ENCODE results near the gene CABP2.
"Not testable (repeated sequence)": the region's sequence is repeated elsewhere in the genome, so short reads cannot be mapped to it uniquely, and the experiment has no call there.

CABP2 gene

DNA sequence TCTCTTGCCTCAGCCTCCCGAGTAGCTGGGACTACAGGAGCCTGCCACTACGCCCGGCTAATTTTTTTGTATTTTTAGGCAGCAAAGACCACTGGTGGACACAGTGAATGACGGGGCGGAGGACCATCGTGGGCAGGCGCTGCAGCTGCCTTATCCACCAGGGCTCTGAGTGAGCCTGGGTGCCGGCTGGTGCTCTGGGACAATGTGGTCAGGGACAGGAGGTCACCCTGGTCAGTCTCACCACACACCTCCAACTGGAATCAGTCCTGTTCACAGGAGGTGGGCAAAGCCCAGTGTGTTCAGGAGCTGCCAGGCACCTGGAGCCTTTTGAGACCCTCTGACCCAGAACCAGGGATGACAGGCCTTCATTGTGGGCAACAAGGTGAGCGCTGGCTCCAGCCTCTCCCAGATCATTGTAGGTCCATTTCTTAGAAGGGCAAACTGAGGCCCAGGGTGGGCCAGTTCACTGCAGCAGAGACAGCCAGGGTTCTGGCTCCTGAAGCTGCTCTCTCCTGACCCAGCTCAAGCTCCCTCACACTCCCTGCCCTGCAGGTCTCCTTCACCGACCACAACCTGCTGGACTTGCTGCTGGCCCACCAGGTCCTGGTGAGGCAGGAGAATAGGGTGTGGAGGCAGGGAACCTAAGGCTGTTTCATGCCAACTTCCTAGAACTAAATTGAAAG, 15.7 kb upstream of the CABP2 start:
- DNase-seq: no peak

DNA sequence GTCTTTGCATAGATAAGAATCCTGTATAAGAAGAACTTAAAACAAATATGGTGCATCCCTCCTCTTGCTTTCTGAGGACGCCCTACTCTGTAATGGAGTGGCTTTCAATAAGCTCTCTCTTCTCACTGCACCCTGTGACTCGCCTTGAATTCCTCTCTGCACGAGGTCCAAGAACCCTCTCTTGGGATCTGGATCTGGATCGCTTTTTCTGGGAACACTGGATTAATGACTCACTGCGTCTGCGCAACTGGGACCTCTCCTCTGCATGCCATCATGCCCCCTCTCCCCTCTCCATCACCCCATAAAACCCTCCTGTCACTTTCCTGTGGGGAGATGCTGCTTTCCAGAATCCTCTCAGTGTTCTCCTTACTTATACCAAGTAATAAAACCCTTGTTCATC, 15.1 kb upstream of the CABP2 start:
- no peak for DNase-seq

- DNase-seq: no peak
Measured at GRCh38 chr11:67535561-67535960, 12.3 kb upstream of the CABP2 start.

DNA sequence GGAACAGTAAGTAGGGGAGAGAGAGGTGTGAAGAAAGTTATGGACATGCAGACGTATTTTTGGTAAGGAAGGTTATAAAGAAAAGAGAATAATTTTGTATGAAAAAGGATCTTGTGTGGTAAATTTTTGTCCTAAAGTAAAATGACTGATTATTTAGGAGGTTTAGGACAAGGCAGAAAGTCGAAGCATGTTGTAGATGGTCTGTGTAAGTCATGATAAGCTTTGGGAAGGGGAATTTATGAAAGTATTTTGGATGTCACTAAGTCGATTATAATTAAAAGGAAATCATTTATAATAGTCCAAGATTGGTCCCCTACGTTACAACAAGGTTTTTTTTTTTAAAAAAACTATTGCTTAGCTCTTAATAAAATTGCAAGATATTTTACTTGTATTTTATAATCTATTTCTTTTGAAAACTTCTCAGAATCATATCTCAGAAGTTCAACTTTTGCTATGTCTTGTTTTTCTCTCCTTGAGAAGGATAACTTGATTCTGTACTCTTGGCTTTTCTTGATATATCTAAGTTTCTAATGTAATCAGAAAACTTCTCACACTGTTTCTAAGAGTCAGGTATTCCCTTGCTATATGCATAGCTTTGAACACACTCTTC, 10.9 kb upstream of the CABP2 start:
- no peak for DNase-seq

GRCh38 chr11:67532889-67533288, 9.6 kb upstream of the CABP2 start:
- no peak for DNase-seq

DNA sequence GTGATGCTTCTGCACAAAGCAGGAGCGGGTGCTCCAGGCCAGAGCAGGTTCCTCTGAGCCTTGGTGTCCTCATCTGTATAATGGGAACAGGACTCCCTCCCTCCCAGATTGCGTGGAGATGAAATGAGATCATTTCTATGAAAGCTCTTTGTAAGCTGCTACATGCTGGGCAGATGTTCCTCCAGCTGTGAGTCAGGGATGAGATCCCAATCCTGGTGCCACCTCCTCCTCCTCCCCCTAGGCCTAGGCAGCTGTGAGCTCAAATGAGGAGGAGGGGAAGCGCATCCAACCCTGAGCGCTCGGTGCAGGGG, 7.0 kb upstream of the CABP2 start:
- no peak for DNase-seq

- no peak for DNase-seq
Measured at GRCh38 chr11:67528376-67528775, 5.1 kb upstream of the CABP2 start.

GRCh38 chr11:67525275-67525976, 2.2 kb upstream of the CABP2 start:
- no peak for DNase-seq

GRCh38 chr11:67524480-67524808, 1.2 kb upstream of the CABP2 start:
- DNase-seq: no peak

- DNase-seq: no peak
Measured at GRCh38 chr11:67523556-67524479, 572 bp upstream of the CABP2 start.

GRCh38 chr11:67522338-67522737, 908 bp downstream of the CABP2 start:
- no peak for DNase-seq

DNA sequence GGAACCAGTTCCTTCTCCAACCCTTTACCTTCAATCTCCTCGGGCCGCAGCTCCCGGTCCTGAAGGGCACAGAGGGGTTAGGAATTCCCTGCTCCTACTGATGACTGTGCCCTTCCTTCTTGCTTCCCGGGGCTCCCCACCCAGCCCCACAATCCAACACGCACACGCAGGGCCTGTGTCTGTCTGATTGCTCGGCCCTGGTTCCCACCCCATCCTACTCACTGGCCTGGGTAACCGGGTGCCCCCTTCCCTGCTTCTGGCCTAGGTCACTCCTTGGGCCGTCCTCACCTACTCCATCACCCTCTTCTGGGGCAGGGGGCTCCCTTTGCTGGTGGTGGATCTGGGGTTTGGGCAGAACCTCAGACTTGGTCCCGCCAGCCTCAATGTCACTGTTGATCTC, 1.3 kb downstream of the CABP2 start:
- no peak for DNase-seq

DNA sequence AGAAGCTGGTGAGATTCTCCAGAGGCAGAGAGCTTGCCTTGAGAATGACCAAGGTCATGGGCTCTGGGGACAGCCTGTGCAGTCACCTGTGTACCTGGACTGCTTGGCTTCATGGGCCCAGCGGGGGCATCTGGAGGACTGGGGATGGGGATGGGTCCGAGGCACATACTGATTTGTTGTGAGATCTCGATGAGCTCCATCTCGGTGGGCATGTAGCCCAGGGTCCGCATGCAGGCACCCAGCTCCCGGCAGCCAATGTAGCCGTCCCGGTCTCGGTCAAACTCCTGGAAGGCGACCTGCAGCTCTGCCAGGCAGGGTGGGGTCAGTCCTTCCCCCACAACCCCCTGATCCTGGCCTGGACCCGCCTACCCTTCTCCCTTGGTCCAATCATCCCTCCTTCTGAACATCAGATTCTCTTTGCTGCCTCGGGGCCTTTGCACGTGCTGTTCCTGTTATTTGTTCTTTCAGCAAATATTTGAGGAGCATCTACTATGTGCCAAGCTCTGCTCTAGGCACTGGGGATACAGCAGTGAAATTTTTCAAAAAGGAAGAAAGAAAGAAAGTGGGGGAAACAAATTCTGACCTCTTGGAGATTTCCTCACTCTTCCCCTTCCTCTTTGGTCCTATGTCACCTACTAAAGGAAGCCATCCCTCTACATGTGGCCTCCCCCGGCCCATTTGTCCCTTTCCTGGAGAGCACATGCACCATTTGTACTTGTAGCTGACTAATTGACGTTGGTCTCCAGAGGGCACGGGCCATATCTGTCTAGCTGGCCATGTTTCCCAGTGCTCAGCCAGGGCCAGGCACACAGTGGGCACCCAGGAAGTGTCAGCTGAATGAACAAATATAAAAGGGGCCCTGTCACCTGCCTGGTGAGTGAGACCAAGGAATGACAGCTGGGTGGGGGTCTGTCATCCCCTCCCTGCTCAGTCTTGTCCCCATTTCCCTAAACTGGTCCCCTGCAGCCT, 2.1 kb downstream of the CABP2 start:
- DNase-seq: no peak

GRCh38 chr11:67519726-67520125, 3.5 kb downstream of the CABP2 start:
- no peak for DNase-seq

GRCh38 chr11:67517784-67518552, 5.3 kb downstream of the CABP2 start:
- DNase-seq: no peak

GRCh38 chr11:67516806-67517205, 6.4 kb downstream of the CABP2 start:
- no peak for DNase-seq

DNA sequence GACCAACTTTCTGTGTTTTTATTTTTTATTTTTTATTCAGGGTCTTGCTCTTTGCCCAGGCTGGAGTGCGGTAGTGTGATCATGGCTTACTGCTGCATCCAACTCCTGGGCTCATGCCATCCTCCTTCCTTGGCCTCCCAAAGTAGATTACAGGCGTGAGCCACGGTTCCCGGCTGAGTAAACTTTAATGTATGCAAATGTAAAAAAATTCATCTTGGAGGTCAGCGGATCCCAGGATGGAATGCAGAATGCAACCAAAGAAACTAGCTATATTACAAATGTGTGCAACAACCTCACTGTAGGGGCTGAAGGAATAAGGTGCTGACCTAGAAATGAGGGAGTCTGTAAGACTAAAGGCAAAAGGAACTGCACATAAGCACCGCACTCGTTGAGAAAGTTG, 9.1 kb downstream of the CABP2 start:
- no peak for DNase-seq

DNA sequence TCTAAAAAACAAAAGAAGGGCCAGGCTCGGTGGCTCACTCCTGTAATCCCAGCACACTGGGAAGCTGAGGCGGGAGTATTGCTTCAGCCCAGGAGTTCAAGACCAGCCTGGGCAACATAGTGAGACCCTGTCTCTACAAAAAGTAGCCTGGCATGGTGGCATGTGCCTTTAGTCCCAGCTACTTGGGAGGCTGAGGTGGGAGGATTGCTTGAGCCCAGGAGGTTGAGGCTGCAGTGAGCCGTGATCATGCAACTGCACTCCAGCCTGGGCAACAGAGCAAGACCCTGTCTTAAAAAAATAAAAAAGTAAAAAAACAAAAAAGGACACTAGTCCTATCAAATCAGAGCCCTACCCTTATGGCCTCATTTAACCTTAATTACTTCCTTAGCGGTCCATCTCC, 11.7 kb downstream of the CABP2 start:
- DNase-seq: not testable (repeated sequence)

DNA sequence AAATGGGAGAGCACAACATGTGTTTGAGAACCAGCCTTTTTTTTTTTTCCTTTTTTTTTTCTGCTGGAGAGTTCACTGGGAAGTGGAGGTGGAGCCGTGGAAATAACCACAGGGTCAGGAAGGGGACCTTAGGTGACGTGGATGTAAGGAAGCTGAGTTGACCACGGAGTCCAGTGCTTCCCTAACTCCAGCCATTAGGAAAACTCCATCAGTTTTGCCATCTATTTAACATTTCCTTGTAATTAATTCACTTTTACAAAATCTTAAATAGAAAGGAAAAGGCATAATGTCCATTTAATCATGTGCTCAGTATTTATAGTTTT, 13.3 kb downstream of the CABP2 start:
- DNase-seq: no peak

DNA sequence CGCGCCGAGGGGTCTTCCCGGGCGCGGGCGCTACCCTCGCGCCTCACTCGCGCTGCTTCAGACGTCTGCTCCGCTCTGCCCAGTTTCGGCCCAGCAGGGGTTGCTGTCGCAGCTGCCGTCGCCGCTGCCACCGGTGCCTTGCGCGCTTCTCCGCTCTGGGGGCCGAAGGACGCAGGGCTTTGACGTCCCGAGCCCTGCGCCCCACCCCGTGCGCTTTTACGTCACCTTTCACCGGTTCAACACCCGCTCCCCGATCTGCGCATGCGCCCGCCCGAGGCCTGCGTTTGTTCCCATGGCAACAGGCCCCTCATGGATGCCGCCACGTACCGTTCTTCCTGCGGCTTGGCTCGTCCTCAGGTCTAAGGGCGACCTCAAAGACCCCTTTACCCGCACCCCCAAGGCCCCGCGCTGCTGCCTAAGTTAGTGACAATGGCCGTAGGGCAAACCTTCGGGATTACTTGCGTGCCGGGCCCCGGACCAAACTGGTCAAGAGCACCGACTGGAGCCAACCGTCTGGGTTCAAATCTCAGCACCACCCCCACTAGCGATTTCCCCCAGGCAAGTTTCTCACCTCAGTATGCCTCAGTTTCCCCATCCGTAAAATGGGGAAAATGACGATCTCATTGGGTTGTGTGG, 14.6 kb downstream of the CABP2 start:
- DNase-seq: peak; percentile 100

DNA sequence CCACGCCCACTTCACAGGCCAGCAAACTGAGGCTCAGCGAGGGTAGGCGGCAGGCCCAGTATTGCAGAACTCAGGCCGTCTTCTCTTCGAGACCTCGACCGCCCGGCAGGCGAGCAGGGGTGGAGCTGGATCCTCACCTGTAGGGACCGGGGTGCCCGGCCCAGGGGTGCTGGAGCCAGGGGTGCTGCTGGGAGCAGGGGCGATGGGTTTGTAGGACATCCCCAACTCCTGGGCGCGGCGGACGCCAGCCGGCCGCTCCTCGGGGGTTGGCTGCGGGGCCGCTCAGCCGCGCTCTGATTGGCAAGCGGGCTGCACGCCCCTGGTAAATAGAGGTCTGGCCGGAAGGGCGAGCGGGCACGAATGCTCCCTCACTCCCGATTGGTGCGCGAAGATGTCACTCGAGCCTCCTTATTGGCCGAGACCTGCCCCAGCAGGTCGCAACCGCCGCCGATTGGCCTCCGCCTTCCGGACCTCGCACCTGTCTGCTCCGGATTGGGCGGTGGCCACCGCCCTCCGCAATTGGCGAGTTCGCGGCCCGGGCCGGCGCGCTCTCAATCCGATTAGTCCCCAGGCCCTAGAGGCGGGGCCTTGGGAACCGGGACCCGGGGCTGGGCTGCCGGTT, 15.3 kb downstream of the CABP2 start, which contains the start of gene CDK2AP2:
Gene CDK2AP2, minus strand, starts transcription at position 299 of the 622 bp plus-strand sequence. Its CDS starts 80 bp downstream, at position 219.
- DNase-seq: peak; percentile 97

Measured in CD4-positive, alpha-beta T cell treated with Interleukin-17A for 4 hours (primary cell).